ENCODE data around the gene FARS2. TPM values are rescaled to one million over a fixed set of nuclear protein-coding genes. Genes with fewer than 3 reads are reported as not detected.

FARS2 gene
- total RNA-seq, 2 experiments from 2014 or later = 13.8 to 14.3 TPM

- BruUV-seq (replicated peaks) = no TSS peak
- POLR2A ChIA-PET = interaction anchor here (0.5 to 0.9 kb wide), 2 partner anchors 20 to 76 kb away, joined by 3 read pairs; no protein-coding TSS in a partner anchor
Observed at GRCh38 chr6:5486214-5486613, 224.9 kb downstream of the FARS2 start.

GRCh38 chr6:5490501-5491069 lies 229.3 kb downstream of the FARS2 start:
- BruUV-seq (replicated peaks) = no TSS peak
- peak; percentile 3 for DNase-seq (ENCODE audit: low spot score)
- H3K9me3 ChIP-seq (ENCODE audit: low read length) = no peaks in the 10 kb centered on the region
- no peak overlapping the region for H3K27ac ChIP-seq (ENCODE audit: low read depth, low read length, poor library complexity, severe bottlenecking)
- ChIA-PET CTCF (ENCODE audit: unreplicated experiment) (interaction anchor here (1.2 kb wide), 1 partner anchor 19 kb away, joined by 3 read pairs; no protein-coding TSS in a partner anchor), POLR2A (interaction anchor here (0.5 to 0.9 kb wide), 3 partner anchors 13 to 874 kb away, joined by 3 to 5 read pairs (median 4); no protein-coding TSS in a partner anchor)
- H3K4me1 ChIP-seq (ENCODE audit: insufficient read depth, low read length, poor library complexity, severe bottlenecking) = no peaks in the 10 kb centered on the region
- TF ChIP-seq CTCF (conservative IDR thresholded peaks at IDR 0.05; ENCODE audit: low read length) (no peak), EZH2phosphoT487 (IDR thresholded peaks at IDR 0.05; ENCODE audit: borderline replicate concordance, low read depth, low read length) (no peak)
- H3K9me2 ChIP-seq (ENCODE audit: insufficient read depth, low read length) = no peaks in the 10 kb centered on the region
- no peaks in the 10 kb centered on the region for H3K36me3 ChIP-seq (ENCODE audit: insufficient read depth, low read length)
- intact Hi-C loops (cut with micrococcal nuclease; ENCODE audit: unreplicated experiment) = no loop called here
- no peaks in the 10 kb centered on the region for H4K20me1 ChIP-seq (ENCODE audit: insufficient read depth, low read length)
- no peaks in the 10 kb centered on the region for H3K79me2 ChIP-seq (ENCODE audit: insufficient read depth, low read depth, low read length)
- no peak overlapping the region for H2AFZ ChIP-seq (ENCODE audit: low read length)
- no peak overlapping the region for H3K4me2 ChIP-seq (ENCODE audit: low read length)
- H3K4me3 ChIP-seq (ENCODE audit: low read depth, low read length, poor library complexity, severe bottlenecking) = no peak overlapping the region

More at GRCh38 chr6:5486214-5486613, 224.9 kb downstream of the FARS2 start:
- no peak overlapping the region for H2AFZ ChIP-seq (ENCODE audit: low read length)
- no peak for DNase-seq (ENCODE audit: low spot score)
- H3K79me2 ChIP-seq (ENCODE audit: insufficient read depth, low read depth, low read length) = no peaks in the 10 kb centered on the region
- intact Hi-C loops (cut with micrococcal nuclease; ENCODE audit: unreplicated experiment) = no loop called here
- TF ChIP-seq EZH2phosphoT487 (IDR thresholded peaks at IDR 0.05; ENCODE audit: borderline replicate concordance, low read depth, low read length) (no peak), CTCF (conservative IDR thresholded peaks at IDR 0.05; ENCODE audit: low read length) (no peak)
- H3K27ac ChIP-seq (ENCODE audit: low read depth, low read length, poor library complexity, severe bottlenecking) = no peak overlapping the region
- H3K4me2 ChIP-seq (ENCODE audit: low read length) = no peak overlapping the region
- H3K36me3 ChIP-seq (ENCODE audit: insufficient read depth, low read length) = no peaks in the 10 kb centered on the region
- H3K9me2 ChIP-seq (ENCODE audit: insufficient read depth, low read length) = no peaks in the 10 kb centered on the region
- H3K4me1 ChIP-seq (ENCODE audit: insufficient read depth, low read length, poor library complexity, severe bottlenecking) = no peaks in the 10 kb centered on the region
- no peak overlapping the region for H3K4me3 ChIP-seq (ENCODE audit: low read depth, low read length, poor library complexity, severe bottlenecking)
- CTCF ChIA-PET (ENCODE audit: unreplicated experiment) = no interaction called here
- no peaks in the 10 kb centered on the region for H4K20me1 ChIP-seq (ENCODE audit: insufficient read depth, low read length)
- H3K9me3 ChIP-seq (ENCODE audit: low read length) = no peaks in the 10 kb centered on the region

GRCh38 chr6:5492356-5492755 lies 231.0 kb downstream of the FARS2 start:
- no TSS peak for BruUV-seq (replicated peaks)
- no peak for TF ChIP-seq EZH2phosphoT487 (IDR thresholded peaks at IDR 0.05; ENCODE audit: borderline replicate concordance, low read depth, low read length)
- no peak for TF ChIP-seq CTCF (conservative IDR thresholded peaks at IDR 0.05; ENCODE audit: low read length)
- Histone ChIP-seq H3K9me2 (ENCODE audit: insufficient read depth, low read length) (no peaks in the 10 kb centered on the region), H2AFZ (ENCODE audit: low read length) (no peak overlapping the region), H3K4me1 (ENCODE audit: insufficient read depth, low read length, poor library complexity, severe bottlenecking) (no peaks in the 10 kb centered on the region), H3K4me2 (ENCODE audit: low read length) (no peak overlapping the region), H3K4me3 (ENCODE audit: low read depth, low read length, poor library complexity, severe bottlenecking) (no peak overlapping the region), H3K36me3 (ENCODE audit: insufficient read depth, low read length) (no peaks in the 10 kb centered on the region), H3K27ac (ENCODE audit: low read depth, low read length, poor library complexity, severe bottlenecking) (no peak overlapping the region), H4K20me1 (ENCODE audit: insufficient read depth, low read length) (no peaks in the 10 kb centered on the region), H3K79me2 (ENCODE audit: insufficient read depth, low read depth, low read length) (no peaks in the 10 kb centered on the region), H3K9me3 (ENCODE audit: low read length) (no peaks in the 10 kb centered on the region)
- ChIA-PET POLR2A (interaction anchor here (0.7 to 0.8 kb wide), 2 partner anchors 13 to 1130 kb away, joined by 3 to 4 read pairs; no protein-coding TSS in a partner anchor), CTCF (ENCODE audit: unreplicated experiment) (no interaction called here)
- no peak for DNase-seq (ENCODE audit: low spot score)
- intact Hi-C loops (cut with micrococcal nuclease; ENCODE audit: unreplicated experiment) = no loop called here
